ENCODE measurements around the gene CCDC185. TPM values are rescaled to one million over a fixed set of nuclear protein-coding genes. Genes with fewer than 3 reads are reported as not detected.
"Not testable (repeated sequence)": the region's sequence is repeated elsewhere in the genome, so short reads cannot be mapped to it uniquely, and the experiment has no call there.

Gene CCDC185
- polyA plus RNA-seq, 1 experiment: not detected

GRCh38 chr1:223394242-223394641 is 1.0 kb downstream of the CCDC185 start:
- Histone ChIP-seq H3K27me3 (ENCODE audit: control insufficient read depth, insufficient read depth, low read length) (peaks cover 16% of the 10 kb centered on the region), H3K4me3 (ENCODE audit: low read depth, low read length) (no peak overlapping the region), H3K36me3 (ENCODE audit: control insufficient read depth, insufficient read depth, low read length) (no peaks in the 10 kb centered on the region)
- CTCF ChIA-PET: no interaction called here
- no peak for DNase-seq (ENCODE audit: low read depth)
- POLR2A ChIA-PET: interaction anchor here (0.7 kb wide), 1 partner anchor 764 kb away, joined by 3 read pairs; no protein-coding TSS in a partner anchor
- no peak for TF ChIP-seq CTCF (IDR thresholded peaks at IDR 0.05; ENCODE audit: insufficient read depth, low read depth, low read length)

DNA sequence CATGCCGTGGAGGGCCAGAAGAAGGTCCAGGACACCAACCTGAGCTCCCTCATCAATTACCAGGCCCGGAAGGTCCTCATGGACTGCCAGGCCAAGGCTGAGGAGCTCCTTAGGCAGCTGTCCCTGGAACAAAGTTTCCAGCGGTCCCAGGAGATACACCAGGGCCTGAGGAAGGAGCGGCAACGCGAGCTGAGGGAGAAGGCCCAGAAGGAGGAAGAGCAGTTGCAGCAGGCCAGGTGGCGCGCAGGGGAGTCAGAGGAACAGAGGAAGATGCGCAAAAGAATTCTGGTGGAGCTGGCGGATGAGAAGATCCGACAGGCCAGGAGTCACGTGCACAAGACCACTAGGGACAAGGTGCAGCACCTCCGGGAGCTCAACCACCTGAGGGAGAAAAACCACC is 1.5 kb downstream of the CCDC185 start:
- POLR2A ChIA-PET: interaction anchor here (0.7 kb wide), 1 partner anchor 763 kb away, joined by 3 read pairs; no protein-coding TSS in a partner anchor
- no peak overlapping the region for H3K4me3 ChIP-seq (ENCODE audit: low read depth, low read length)
- H3K27me3 ChIP-seq (ENCODE audit: control insufficient read depth, insufficient read depth, low read length): peaks cover 16% of the 10 kb centered on the region
- TF ChIP-seq CTCF (IDR thresholded peaks at IDR 0.05; ENCODE audit: insufficient read depth, low read depth, low read length): no peak
- CTCF ChIA-PET: no interaction called here
- DNase-seq (ENCODE audit: low read depth): no peak
- H3K36me3 ChIP-seq (ENCODE audit: control insufficient read depth, insufficient read depth, low read length): no peaks in the 10 kb centered on the region

DNA sequence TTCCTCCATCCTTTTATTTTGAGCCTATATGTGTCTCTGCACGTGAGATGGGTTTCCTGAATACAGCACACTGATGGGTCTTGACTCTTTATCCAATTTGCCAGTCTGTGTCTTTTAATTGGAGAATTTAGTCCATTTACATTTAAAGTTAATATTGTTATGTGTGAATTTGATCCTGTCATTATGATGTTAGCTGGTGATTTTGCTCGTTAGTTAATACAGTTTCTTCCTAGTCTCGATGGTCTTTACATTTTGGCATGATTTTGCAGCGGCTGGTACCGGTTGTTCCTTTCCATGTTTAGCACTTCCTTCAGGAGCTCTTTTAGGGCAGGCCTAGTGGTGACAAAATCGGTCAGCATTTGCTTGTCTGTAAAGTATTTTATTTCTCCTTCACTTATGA is 6.2 kb downstream of the CCDC185 start:
- DNase-seq (ENCODE audit: low read depth); CTCF ChIA-PET; H3K27me3 ChIP-seq (ENCODE audit: control insufficient read depth, insufficient read depth, low read length); POLR2A ChIA-PET; H3K4me3 ChIP-seq (ENCODE audit: low read depth, low read length); H3K36me3 ChIP-seq (ENCODE audit: control insufficient read depth, insufficient read depth, low read length): not testable (repeated sequence)

- CTCF ChIA-PET: no interaction called here
- TF ChIP-seq CTCF (IDR thresholded peaks at IDR 0.05; ENCODE audit: insufficient read depth, low read depth, low read length): no peak
- peak; percentile 50 for DNase-seq (ENCODE audit: low read depth)
- no peaks in the 10 kb centered on the region for H3K36me3 ChIP-seq (ENCODE audit: control insufficient read depth, insufficient read depth, low read length)
- H3K4me3 ChIP-seq (ENCODE audit: low read depth, low read length): no peak overlapping the region
- POLR2A ChIA-PET: no interaction called here
- no peaks in the 10 kb centered on the region for H3K27me3 ChIP-seq (ENCODE audit: control insufficient read depth, insufficient read depth, low read length)
These were observed 8.9 kb downstream of the CCDC185 start for GRCh38 chr1:223401873-223402789.

DNA sequence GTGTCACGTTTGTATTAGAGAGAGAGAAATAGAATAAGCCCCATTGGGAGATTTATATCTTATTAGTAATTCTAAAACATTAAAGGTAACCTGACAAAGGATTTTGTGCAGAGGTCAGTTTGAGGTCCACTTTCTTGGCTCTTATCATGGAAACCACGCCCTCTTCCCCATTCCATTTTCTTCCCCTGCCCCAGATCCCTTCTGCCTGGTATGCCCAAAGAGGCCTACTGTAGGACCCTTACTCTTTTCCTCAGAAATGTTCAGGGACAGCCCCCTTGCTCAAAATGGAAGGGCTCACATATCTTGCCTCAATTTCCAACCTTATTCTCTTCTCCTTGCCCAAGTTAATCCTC is 9.6 kb downstream of the CCDC185 start:
- DNase-seq (ENCODE audit: low read depth): no peak
- Histone ChIP-seq H3K27me3 (ENCODE audit: control insufficient read depth, insufficient read depth, low read length) (no peaks in the 10 kb centered on the region), H3K4me3 (ENCODE audit: low read depth, low read length) (no peak overlapping the region), H3K36me3 (ENCODE audit: control insufficient read depth, insufficient read depth, low read length) (no peaks in the 10 kb centered on the region)
- POLR2A ChIA-PET: no interaction called here
- CTCF ChIA-PET: no interaction called here
- no peak for TF ChIP-seq CTCF (IDR thresholded peaks at IDR 0.05; ENCODE audit: insufficient read depth, low read depth, low read length)

All from BJ (cell line).